ENCODE data around the gene DOCK3.

DNA sequence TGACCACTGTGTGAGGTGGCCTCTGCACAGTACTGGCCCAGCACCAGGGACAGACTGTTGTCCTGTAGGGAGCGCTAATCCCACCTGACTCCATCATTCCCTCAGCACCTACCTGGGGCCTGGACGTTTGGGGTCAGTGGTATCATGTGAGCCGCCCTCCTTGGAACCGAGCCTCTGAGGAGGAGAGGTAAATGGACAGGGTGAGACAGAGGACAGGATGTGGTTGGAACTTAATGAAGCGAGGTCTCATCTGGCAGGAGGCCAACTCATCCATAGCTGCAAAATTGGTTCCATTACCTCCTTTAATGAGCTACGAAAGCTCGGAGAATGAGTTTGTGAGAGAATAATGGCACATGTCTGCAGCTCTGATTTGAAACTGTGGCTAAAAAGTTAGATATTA, 43.9 kb upstream of the DOCK3 start:
- TF ChIP-seq, protein P1, sequence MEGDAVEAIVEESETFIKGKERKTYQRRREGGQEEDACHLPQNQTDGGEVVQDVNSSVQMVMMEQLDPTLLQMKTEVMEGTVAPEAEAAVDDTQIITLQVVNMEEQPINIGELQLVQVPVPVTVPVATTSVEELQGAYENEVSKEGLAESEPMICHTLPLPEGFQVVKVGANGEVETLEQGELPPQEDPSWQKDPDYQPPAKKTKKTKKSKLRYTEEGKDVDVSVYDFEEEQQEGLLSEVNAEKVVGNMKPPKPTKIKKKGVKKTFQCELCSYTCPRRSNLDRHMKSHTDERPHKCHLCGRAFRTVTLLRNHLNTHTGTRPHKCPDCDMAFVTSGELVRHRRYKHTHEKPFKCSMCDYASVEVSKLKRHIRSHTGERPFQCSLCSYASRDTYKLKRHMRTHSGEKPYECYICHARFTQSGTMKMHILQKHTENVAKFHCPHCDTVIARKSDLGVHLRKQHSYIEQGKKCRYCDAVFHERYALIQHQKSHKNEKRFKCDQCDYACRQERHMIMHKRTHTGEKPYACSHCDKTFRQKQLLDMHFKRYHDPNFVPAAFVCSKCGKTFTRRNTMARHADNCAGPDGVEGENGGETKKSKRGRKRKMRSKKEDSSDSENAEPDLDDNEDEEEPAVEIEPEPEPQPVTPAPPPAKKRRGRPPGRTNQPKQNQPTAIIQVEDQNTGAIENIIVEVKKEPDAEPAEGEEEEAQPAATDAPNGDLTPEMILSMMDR (conservative IDR thresholded peaks at IDR 0.05; ENCODE audit: low read depth, low read length): peak; percentile 22; the same call in 1 of the 2 replicates
- TF ChIP-seq EZH2 (IDR thresholded peaks at IDR 0.05; ENCODE audit: low read length, unreplicated experiment): no peak

Data from PC-3 (cell line).